Sigmoid colon (tissue), 4 donors: ENCODE data around the gene SLC16A3.

Experiments used
- POLR2A ChIP-seq, 2 donors: fragments of 450-650 bp; IDR thresholded peaks; one replicate each; pipeline ENCODE4 v1.6.1; 2016; ENCODE audit warnings: antibody characterized with exemption in 2 of 2, mild to moderate bottlenecking in 2 of 2, moderate library complexity in 2 of 2
- POLR2AphosphoS5 ChIP-seq, 4 donors: sonication (generic); formaldehyde crosslinking; IDR thresholded peaks; one replicate each; pipeline ENCODE4 v1.6.1; 2017; ENCODE audit warnings: antibody characterized with exemption in 4 of 4
- TF ChIP-seq, protein P1 (sequence below), 4 experiments: fragments of 450-650 bp in 3 of 4; fragments of 200-600 bp in 1 of 4; IDR thresholded peaks; one replicate each; pipeline ENCODE4 v1.5.1; 2016 to 2019; ENCODE audit warnings: antibody characterized with exemption in 4 of 4, mild to moderate bottlenecking in 3 of 4, moderate library complexity in 2 of 4

DNA sequence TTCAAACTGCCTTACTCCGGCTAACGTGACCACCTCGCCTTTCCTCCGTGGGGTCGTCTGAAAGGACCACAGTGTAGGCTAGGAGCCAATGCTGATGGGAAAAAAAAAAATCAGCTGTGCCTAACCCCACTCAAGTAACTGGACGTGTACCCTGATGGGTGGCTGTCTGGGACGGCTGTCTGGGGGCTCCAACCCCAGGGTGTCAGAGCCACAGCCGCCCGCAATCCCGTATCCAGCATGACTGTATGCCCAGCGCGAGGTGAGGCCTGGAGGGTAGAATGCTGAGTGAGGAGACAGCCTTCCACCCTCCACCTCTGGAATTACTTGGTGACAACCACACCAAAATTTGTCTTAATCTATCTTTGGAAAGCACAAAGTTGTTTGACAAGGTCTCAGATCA, 41.8 kb downstream of the SLC16A3 start:
- no peak for TF ChIP-seq POLR2A (IDR thresholded peaks at IDR 0.05)
- no peak for TF ChIP-seq POLR2AphosphoS5 (IDR thresholded peaks at IDR 0.05)
- TF ChIP-seq, protein P1, sequence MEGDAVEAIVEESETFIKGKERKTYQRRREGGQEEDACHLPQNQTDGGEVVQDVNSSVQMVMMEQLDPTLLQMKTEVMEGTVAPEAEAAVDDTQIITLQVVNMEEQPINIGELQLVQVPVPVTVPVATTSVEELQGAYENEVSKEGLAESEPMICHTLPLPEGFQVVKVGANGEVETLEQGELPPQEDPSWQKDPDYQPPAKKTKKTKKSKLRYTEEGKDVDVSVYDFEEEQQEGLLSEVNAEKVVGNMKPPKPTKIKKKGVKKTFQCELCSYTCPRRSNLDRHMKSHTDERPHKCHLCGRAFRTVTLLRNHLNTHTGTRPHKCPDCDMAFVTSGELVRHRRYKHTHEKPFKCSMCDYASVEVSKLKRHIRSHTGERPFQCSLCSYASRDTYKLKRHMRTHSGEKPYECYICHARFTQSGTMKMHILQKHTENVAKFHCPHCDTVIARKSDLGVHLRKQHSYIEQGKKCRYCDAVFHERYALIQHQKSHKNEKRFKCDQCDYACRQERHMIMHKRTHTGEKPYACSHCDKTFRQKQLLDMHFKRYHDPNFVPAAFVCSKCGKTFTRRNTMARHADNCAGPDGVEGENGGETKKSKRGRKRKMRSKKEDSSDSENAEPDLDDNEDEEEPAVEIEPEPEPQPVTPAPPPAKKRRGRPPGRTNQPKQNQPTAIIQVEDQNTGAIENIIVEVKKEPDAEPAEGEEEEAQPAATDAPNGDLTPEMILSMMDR (IDR thresholded peaks at IDR 0.05): no peak
